ENCODE results near the gene IQCE. TPM values are rescaled to one million over a fixed set of nuclear protein-coding genes. Genes with fewer than 3 reads are reported as not detected.

The IQCE gene
- total and polyA plus RNA-seq, 2 experiments from 2014 or later: 14.7 to 14.9 TPM

DNA sequence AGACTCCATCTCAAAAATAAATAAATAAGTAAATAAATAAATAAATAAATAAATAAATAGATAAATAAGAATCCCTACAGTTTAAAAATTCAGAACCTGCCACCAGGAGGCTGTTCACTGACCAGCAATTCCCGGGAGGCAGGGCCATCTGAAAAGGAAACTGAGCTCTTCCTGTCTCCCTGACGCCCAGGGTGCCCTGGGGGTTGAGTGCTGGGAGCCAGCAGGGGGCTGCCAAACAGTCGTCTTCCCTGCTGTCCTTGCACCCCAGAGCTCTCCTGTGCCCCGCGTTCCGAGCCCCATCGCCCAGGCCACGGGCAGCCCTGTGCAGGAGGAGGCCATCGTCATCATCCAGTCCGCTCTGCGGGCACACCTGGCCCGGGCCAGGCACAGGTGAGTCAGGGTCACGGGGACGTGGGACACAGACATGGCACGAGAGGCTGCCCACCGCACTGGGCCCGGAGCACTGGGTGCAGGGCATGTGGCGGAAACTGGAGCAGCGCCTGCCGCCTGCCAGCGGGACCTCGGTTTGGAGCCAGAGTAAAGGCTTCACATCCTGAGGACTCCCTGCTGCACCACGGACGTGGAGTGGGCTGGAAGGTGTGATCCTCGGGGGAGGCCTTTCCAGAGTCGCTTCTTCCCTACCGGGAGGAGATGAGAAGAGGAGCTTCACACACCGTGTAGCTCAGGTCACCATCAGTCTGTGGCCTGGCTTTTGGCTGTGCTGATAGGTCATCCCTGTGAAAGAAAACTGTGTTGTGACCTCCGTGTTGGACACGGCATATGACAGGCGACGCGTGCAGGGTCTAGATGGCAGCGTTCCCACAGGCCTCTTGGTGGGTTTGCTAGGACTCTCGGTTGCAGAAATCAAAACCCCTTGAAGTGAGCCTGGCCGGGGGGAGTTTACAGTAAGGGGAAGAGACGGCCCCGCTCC lies 47.1 kb downstream of the IQCE start:
- no peak overlapping the region for H3K9ac ChIP-seq
- H3K4me3 ChIP-seq: no peak overlapping the region
- WGBS, 2 experiments (ENCODE audit: low coverage in 1 of 2, low lambda C conversion rate in 2 of 2, missing lambda C conversion rate in 2 of 2): 95 to 97% methylated on average over 37 to 38 of the region's 38 CpGs
- in situ Hi-C loops (cut with MboI): no loop called here
- H3K4me2 ChIP-seq (ENCODE audit: unreplicated experiment): no peak overlapping the region
- H3K9me3 ChIP-seq (ENCODE audit: low read depth): no peaks in the 10 kb centered on the region
- no peak for DNase-seq
- H3K79me2 ChIP-seq (ENCODE audit: insufficient read depth): no peaks in the 10 kb centered on the region
- no peaks in the 10 kb centered on the region for H3K27me3 ChIP-seq (replicated peaks; ENCODE audit: insufficient read depth)
- H3K4me1 ChIP-seq (ENCODE audit: insufficient read depth): peaks cover 6% of the 10 kb centered on the region
- TF ChIP-seq EZH2 (IDR thresholded peaks at IDR 0.05; ENCODE audit: insufficient read depth, poor library complexity, severe bottlenecking) (no peak), EZH2phosphoT487 (IDR thresholded peaks at IDR 0.05; ENCODE audit: insufficient read depth, low read depth) (no peak)
- no peak overlapping the region for H2AFZ ChIP-seq
- no peaks in the 10 kb centered on the region for H3K9me2 ChIP-seq (ENCODE audit: insufficient read depth)
- no peaks in the 10 kb centered on the region for H4K20me1 ChIP-seq (ENCODE audit: insufficient read depth)
- H3K36me3 ChIP-seq (ENCODE audit: low read depth): no peaks in the 10 kb centered on the region
- no peak overlapping the region for H3K27ac ChIP-seq
- no peaks in the 10 kb centered on the region; the same call in 1 of the 2 replicates for H3F3A ChIP-seq (ENCODE audit: insufficient read depth)

GRCh38 chr7:2606539-2606936 lies 47.8 kb downstream of the IQCE start:
- H3K9me3 ChIP-seq (ENCODE audit: low read depth): no peaks in the 10 kb centered on the region
- H3K27ac ChIP-seq: no peak overlapping the region
- no peak for DNase-seq
- no peaks in the 10 kb centered on the region for H3K9me2 ChIP-seq (ENCODE audit: insufficient read depth)
- H3F3A ChIP-seq (ENCODE audit: insufficient read depth): no peaks in the 10 kb centered on the region; the same call in 1 of the 2 replicates
- H3K9ac ChIP-seq: no peak overlapping the region
- H3K27me3 ChIP-seq (replicated peaks; ENCODE audit: insufficient read depth): no peaks in the 10 kb centered on the region
- H4K20me1 ChIP-seq (ENCODE audit: insufficient read depth): no peaks in the 10 kb centered on the region
- no peak overlapping the region for H2AFZ ChIP-seq
- peaks cover 6% of the 10 kb centered on the region for H3K4me1 ChIP-seq (ENCODE audit: insufficient read depth)
- no peak overlapping the region for H3K4me2 ChIP-seq (ENCODE audit: unreplicated experiment)
- 82 to 83% methylated on average over 16 of the region's 16 CpGs for WGBS, 2 experiments (ENCODE audit: low coverage in 1 of 2, low lambda C conversion rate in 2 of 2, missing lambda C conversion rate in 2 of 2)
- no peak for TF ChIP-seq EZH2 (IDR thresholded peaks at IDR 0.05; ENCODE audit: insufficient read depth, poor library complexity, severe bottlenecking)
- TF ChIP-seq EZH2phosphoT487 (IDR thresholded peaks at IDR 0.05; ENCODE audit: insufficient read depth, low read depth): no peak
- H3K79me2 ChIP-seq (ENCODE audit: insufficient read depth): no peaks in the 10 kb centered on the region
- no peaks in the 10 kb centered on the region for H3K36me3 ChIP-seq (ENCODE audit: low read depth)
- in situ Hi-C loops (cut with MboI): no loop called here
- H3K4me3 ChIP-seq: no peak overlapping the region

DNA sequence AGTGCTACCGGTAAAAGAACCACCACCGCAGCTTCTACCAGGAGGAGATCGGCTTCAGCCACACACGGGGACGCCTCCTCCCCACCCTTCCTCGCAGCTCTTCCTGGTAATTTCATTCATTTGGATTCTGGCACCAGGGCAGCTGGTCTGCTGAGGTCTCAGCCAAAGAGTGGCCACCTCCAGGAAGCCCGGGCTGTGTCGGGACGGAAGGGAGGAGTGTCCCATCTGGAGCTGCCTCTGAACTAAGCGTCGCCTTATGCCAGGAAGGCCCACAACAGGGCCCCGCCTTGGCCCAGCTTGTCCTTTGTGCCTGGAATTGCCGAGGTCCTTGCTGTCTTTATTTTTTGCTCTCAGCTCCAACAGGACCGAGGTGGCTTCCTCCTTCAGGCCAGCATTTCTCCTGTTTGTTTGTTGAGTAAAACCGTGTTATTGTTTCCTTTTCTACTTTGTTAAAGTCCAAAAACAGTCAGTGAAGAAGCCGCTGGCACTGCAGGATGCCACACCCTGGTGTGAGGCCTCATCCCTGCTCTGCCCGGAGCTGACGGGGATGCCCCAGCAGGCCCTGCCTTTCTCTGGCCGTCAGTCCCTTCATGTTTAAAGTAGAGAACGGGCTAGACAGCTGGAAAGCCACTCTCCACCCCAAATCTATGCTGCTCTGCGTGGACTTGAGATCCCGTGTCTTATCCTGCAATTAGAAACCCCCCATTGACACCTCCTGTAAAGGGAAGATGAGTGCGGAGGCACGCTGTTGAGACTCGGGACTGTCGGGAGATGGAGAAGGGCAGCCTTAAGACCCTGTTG lies 48.5 kb downstream of the IQCE start:
- in situ Hi-C loops (cut with MboI): no loop called here
- WGBS, 2 experiments (ENCODE audit: low coverage in 1 of 2, low lambda C conversion rate in 2 of 2, missing lambda C conversion rate in 2 of 2): 34 to 35% methylated on average over 26 of the region's 26 CpGs
- peak; percentile 53 for DNase-seq
- H3K4me1 ChIP-seq (ENCODE audit: insufficient read depth): peaks cover 6% of the 10 kb centered on the region
- H3F3A ChIP-seq (ENCODE audit: insufficient read depth): no peaks in the 10 kb centered on the region; the same call in 1 of the 2 replicates
- no peak overlapping the region for H3K4me2 ChIP-seq (ENCODE audit: unreplicated experiment)
- H3K79me2 ChIP-seq (ENCODE audit: insufficient read depth): no peaks in the 10 kb centered on the region
- no peaks in the 10 kb centered on the region for H3K9me2 ChIP-seq (ENCODE audit: insufficient read depth)
- H3K4me3 ChIP-seq: no peak overlapping the region
- H2AFZ ChIP-seq: peak overlapping the region; percentile 70
- peak overlapping the region; percentile 44 for H3K9ac ChIP-seq
- no peaks in the 10 kb centered on the region for H4K20me1 ChIP-seq (ENCODE audit: insufficient read depth)
- no peak overlapping the region for H3K27ac ChIP-seq
- no peak for TF ChIP-seq EZH2 (IDR thresholded peaks at IDR 0.05; ENCODE audit: insufficient read depth, poor library complexity, severe bottlenecking)
- no peak for TF ChIP-seq EZH2phosphoT487 (IDR thresholded peaks at IDR 0.05; ENCODE audit: insufficient read depth, low read depth)
- no peaks in the 10 kb centered on the region for H3K27me3 ChIP-seq (replicated peaks; ENCODE audit: insufficient read depth)
- no peaks in the 10 kb centered on the region for H3K36me3 ChIP-seq (ENCODE audit: low read depth)
- H3K9me3 ChIP-seq (ENCODE audit: low read depth): no peaks in the 10 kb centered on the region

All from GM23248 (cell line).